Measurements from ENCODE around the gene FLNB.

The FLNB gene, protein sequence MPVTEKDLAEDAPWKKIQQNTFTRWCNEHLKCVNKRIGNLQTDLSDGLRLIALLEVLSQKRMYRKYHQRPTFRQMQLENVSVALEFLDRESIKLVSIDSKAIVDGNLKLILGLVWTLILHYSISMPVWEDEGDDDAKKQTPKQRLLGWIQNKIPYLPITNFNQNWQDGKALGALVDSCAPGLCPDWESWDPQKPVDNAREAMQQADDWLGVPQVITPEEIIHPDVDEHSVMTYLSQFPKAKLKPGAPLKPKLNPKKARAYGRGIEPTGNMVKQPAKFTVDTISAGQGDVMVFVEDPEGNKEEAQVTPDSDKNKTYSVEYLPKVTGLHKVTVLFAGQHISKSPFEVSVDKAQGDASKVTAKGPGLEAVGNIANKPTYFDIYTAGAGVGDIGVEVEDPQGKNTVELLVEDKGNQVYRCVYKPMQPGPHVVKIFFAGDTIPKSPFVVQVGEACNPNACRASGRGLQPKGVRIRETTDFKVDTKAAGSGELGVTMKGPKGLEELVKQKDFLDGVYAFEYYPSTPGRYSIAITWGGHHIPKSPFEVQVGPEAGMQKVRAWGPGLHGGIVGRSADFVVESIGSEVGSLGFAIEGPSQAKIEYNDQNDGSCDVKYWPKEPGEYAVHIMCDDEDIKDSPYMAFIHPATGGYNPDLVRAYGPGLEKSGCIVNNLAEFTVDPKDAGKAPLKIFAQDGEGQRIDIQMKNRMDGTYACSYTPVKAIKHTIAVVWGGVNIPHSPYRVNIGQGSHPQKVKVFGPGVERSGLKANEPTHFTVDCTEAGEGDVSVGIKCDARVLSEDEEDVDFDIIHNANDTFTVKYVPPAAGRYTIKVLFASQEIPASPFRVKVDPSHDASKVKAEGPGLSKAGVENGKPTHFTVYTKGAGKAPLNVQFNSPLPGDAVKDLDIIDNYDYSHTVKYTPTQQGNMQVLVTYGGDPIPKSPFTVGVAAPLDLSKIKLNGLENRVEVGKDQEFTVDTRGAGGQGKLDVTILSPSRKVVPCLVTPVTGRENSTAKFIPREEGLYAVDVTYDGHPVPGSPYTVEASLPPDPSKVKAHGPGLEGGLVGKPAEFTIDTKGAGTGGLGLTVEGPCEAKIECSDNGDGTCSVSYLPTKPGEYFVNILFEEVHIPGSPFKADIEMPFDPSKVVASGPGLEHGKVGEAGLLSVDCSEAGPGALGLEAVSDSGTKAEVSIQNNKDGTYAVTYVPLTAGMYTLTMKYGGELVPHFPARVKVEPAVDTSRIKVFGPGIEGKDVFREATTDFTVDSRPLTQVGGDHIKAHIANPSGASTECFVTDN (N-terminal part only)

DNA sequence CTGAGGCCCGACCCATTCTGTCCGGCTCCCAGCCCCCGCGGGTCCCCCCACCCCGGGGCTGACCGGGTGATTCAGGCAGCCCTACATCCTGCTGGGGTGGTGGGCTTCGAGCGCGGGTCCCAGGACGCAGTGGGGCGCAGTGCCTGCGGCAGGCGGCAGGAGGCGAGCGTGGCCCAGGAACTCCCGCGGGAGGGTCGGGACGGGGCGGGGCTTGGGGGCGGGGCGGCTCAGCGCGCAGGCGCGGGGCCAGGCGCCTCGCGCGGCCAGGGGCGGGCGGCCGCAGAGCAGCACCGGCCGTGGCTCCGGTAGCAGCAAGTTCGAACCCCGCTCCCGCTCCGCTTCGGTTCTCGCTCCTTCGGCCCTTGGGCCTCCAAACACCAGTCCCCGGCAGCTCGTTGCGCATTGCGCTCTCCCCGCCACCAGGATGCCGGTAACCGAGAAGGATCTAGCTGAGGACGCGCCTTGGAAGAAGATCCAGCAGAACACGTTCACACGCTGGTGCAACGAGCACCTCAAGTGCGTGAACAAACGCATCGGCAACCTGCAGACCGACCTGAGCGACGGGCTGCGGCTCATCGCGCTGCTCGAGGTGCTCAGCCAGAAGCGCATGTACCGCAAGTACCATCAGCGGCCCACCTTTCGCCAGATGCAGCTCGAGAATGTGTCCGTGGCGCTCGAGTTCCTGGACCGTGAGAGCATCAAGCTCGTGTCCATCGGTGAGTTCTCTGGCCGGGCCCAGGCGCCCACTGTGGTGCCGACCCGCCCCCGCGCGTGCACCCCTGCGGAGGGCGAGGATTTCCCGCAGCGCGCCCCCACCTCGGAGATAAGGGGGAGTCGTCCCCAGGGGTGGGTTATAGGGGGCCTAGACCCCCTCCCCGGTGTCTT, at the start of gene FLNB:
Gene FLNB, plus strand, starts transcription at position 282 of the 885 bp plus-strand sequence. Its CDS starts 143 bp downstream, at position 425.
- DNase-seq, result peak; percentile 69 to 85

DNA sequence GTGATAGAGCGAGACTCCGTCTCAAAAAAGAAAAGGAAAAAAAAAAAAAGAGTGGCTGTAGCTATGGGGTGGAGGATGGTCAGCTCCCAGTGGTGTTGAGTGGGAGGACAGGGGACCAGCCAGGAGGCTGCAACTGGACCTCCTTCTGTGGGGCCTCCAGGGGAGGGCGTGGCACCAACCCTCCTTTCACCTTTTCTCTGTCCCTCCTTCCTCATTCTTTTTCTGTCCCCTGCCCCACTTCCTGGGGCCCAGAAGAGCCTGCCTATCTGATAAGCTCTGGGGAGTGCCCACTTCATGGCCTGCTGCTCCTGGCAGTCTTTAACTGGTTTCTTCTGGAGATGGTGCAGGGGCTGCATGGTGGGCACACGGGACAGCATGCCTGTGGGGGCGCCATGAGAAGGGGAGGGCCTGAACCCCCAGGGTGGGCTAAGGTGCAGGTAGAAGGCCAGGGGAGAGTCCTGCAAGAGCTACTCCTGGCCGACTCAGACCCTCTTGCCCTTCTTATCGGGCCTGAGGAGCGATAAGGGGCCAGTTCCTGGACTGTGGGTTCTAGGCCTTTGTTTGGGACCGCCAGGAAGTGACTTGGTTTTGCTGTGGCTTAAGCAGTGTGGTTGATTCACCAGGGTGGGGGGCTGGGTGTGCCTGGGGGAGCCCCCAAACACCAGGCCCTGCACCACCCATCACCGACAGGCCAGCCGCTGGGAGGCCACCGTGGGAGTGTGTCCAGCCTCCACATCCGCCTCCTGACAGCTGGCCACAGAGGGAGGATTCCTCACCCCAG, 49.4 kb upstream of the FLNB start:
- no peak for DNase-seq

DNA sequence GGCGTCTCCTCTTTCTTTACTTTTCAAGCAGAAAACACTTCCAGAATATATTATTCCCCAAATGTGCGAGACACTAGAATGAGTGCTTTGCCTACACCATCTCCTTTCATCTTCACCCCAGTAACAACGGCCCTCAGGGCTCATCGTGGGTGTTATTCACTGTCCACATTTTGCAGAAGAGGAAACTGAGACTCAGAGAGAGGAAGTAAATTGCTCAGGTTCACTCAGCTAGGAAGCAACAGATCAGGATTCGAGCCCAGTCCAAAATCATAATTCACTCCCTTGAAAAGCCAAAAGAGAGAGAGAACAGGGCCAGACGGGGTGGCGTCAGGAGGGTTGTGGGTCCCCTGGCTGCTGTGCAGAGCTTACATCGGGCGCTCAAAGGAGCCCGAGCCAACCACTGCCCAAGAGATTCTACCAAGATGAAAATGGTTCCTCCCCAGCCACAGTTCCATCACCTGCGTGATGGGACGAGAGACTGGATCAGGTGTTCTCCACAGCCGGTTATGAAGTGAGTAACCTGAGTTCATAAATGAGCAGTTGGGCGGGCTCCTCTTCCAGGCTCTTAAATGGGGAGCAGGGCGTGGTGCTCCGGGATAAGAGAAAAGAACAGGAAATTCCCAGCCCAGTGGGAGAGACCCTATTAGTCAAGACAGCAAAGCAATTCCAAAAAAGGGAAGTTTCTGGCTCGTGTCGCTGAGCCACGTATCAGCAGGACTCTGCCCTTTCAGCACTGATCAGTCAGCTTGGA, 48.6 kb upstream of the FLNB start:
- no peak for DNase-seq

DNA sequence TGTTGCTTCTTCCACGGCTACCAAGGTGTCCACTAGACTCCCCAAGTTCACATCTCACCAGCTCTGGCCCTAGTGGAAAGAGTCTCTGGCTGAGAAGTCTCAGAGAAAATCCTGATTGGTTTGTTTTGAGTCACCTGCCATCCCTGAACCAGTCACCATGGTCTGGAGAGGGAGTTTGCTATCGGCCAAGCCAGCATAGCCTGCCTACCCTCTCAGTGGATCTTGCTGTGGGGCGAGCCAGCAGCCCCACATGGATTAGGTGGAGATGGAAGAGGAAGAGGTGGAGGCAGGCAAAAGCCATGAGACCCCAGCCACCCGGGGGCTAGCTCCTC, 48.1 kb upstream of the FLNB start:
- no peak for DNase-seq

- no peak for DNase-seq
These were observed 46.9 kb upstream of the FLNB start for GRCh38 chr3:57961177-57961827.

DNA sequence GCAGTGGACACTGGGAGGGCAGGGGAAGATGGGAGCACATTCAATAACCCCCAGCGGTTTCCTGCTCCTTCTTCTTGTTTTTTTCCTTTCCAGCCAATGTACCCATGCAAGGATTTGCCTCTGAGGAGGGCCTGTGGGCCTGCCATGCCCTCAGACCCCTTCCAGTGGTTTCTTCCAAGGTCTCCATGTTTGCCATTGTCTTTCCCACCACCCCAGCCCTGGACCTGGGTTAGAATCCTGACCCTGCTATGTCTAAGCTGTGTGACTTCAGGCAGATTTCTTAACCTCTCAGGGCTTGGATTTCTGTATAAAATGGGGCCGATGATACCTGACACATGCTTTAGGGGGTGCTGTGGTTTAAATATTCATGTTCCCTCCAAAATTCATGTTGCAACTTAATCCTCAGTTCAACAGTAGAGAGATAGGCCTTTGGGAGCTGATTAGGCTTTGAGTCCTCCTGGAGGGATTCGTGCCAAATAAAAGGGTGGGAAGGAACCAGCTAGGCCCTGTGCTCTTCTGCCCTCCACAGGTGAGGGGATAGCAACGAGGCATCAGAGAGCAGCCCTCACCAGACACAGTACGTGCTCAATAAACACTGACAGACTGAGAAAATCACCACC, 46.3 kb upstream of the FLNB start:
- DNase-seq, result no peak

DNA sequence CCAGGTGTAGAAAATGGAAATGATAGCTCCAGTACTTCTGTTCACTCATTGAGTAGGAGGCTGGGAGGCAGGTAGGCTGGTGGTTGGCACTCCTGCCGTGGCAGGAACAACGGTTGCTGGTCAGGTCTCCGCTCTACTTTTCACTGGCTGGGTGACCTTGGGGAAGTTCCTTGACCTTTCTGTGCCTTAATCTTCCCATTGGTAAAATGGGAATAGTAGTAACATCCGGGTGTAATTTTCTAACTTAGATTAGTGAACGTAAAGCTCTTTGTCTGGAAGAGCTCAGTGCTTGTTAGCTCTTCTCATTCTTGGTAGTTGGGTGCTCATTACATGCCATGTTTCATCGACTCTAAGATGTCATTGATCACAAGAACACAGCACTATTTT, 45.8 kb upstream of the FLNB start:
- no peak for DNase-seq

DNA sequence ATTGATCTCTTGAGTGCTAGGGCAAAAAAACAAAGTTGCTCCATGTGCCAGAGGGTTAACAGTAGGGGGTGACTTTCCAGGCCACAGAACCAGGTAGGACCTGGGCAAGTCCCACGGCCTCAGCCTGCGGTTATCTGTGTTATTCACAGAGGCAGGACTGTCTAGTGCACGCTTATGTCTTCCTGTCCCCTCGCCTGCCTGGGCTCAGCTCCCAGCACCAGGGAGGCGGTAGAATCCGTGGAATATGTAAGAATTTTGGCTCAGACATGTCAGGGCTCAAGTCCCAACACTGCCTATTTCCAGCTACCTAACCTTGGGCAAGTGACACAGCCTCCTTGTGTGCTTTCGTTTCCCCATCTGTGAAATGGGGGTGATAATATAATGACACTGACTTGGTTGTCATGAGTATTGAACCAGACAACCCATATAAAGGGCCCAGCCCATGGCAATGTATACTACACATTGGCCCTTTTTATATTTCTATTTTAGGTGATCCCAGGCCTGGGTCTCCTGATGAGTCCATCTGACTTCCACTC, 44.3 kb upstream of the FLNB start:
- no peak for DNase-seq

DNA sequence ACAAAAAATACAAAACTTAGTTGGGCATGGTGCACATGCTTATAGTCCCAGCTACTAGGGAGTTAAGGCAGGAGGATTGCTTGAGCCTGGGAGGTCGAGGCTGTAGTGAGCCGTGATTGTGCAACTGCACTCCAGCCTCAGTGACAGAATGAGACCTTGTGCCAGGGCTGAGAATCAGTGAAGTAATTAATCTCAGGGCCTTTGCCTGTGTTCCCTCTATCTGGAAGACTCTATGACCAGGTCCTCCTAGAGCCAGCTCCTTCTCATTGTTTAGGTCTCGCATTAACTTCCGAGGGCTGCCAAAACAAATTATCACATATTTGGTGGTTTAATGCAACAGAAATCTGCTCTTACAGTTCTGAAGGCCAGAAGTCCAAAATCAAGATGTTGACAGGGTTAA, 41.4 kb upstream of the FLNB start:
- no peak for DNase-seq

DNA sequence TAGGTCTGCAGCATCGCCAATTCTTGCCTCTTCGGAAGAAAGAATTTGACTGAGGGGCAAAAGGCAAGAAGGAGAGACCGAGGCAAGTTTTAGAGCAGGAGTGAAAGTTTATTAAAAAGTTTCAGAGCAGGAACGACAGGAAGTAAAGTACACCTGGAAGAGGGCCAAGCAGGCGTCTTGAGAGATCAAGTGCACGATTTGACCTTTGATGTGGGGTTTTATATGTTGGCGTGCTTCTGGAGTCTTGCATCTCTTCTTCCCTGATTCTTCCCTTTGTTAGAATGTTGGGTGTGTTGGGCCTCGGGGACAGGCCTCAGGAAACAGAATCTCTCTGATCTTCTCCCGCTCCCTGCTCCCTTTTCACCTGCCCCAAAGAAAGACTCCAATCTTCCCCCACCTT, 40.6 kb upstream of the FLNB start:
- no peak for DNase-seq

DNA sequence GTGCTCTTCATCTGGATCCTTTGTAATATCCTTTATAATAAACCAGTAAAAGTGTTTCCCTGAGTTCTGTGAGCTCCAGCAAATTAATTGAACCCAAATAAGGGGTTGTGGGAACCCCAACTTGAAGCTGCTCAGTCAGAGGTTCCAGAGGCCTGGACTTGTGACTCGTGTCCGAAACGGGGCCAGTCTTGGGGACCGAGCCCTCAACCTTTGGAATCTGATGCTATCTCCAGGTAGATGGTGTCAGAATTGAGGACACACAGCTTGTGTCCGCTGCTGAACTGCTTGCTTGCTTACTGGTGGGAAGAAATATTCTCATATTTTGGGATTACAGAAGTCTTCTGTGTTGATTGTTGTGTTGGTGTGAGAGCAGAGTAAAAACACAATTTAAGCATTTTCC, 39.7 kb upstream of the FLNB start:
- DNase-seq, result no peak

- DNase-seq, result no peak
These were observed 36.2 kb upstream of the FLNB start for GRCh38 chr3:57971975-57972374.

- DNase-seq, result no peak
These were observed 35.6 kb upstream of the FLNB start for GRCh38 chr3:57972531-57973111.

DNA sequence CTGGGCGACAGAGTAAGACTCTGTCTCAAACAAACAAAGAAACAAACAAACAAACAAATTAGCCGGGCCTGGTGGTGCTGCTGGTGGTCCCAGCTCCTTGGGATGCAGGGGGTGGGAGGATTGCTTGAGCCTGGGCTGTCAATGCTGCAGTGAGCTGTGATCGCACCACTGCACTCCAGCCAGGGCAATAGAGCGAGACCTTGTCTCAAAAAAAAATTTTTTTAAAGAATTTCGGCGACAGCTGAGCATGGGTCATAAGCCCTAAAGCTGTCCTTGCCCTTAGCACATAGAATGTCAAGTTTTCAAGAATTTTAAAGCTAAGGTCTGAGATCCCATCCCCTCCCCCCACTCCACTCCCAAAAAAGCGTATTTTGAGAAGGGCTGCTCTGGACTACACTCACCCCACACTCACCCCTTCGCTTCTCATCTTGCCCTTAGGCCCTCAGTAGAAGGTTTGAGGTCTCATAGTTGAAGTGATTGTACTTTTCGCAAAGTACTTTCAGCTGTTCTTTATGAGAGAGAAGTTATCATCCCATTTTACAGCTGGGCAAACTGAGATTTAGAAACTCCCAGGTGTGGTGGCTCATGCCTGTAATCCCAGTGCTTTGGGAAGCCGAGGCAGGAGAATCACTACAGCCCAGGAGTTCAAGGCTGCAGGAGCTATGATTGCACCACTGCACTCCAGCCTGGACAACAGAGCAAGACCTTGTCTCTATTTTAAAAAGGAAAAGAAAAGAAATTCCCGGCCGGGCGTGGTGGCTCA, 34.3 kb upstream of the FLNB start:
- DNase-seq, result no peak

- DNase-seq, result no peak
These were observed 33.3 kb upstream of the FLNB start for GRCh38 chr3:57974796-57975388.

DNA sequence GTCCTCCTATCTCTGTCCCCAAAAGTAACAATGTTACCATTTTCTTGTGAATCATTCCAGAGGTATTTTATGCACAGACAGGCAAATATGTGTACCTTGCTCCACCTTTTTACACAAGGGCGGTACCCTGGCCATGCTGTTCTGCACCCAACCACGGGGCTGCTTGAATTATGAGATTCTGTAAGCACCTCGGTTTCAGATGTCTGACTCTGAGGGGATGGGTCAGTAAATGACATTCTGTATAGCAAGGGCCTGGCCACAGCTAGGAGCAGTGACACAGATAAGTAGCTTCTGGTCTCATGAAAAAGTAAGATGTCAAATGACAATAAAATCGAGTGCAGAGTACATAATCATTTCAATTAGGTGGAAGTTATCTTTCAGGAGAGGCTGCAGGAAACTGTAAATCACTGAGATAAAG, 30.4 kb upstream of the FLNB start:
- DNase-seq, result no peak

DNA sequence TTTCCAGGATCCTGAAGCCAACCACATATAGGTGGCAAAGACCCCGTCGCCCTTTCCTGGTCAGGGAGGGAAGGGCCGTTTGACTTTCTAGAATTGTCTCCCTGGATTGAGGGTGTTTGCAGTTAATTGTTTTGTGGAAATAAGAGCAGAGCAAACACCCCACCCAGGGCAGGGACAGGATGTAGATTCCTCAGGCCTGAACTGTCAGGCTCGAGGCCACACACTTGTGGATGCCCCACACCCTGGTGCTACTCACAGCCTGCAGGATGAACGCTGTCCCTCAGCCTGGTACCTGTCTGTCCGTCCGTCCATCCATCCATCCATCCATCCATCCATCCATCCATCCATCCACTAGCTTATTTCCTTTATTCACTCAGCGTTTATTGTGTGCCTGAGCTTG, 29.9 kb upstream of the FLNB start:
- no peak for DNase-seq

DNA sequence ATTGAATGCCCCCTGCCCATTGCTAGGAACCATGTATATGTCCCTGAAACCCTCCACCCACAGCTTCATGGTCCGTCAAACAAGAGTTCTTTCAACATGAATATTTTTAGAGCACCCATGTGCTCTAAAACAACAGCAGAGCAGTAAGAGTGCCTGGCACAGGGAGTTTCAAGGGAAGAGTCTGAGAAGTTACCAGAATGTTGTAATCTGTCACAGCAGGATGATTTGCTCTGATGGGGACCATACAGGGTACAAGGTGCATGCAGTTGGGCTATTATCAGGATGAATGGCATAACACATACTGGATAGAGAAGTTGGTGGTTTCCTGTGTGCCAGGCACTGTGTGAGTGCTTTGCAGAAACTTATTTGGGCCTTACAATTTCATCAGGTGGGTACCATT, 27.8 kb upstream of the FLNB start:
- DNase-seq, result no peak
